Osteoblast (primary cell): ENCODE data around the gene TTC7B. TPM values are rescaled to one million over a fixed set of nuclear protein-coding genes. Genes with fewer than 3 reads are reported as not detected.
A peak's percentile ranks its signal among the peaks of the same experiment; 100 is the strongest.

Experiments
- DNase-seq: peaks from one replicate; pipeline ENCODE4 v3.0.0; 2011; ENCODE audit warnings: low spot score, mixed read lengths; ENCODE audit not compliant: insufficient read length; ENCODE audit errors: missing footprints
- H2AFZ ChIP-seq: 2 replicates; pipeline ENCODE4 v1.6.0; 2011; ENCODE audit warnings: mild to moderate bottlenecking, low read length
- H3K27ac ChIP-seq: 2 replicates; pipeline ENCODE4 v1.5.1; 2011; ENCODE audit warnings: mild to moderate bottlenecking, low read depth, low read length, moderate library complexity
- H3K27me3 ChIP-seq: 2 replicates; pipeline ENCODE4 v1.6.0; 2012; ENCODE audit warnings: mild to moderate bottlenecking, control low read depth, inconsistent platforms, low read length, moderate library complexity; ENCODE audit not compliant: insufficient read depth
- H3K36me3 ChIP-seq: 2 replicates; pipeline ENCODE4 v1.5.1; 2011; ENCODE audit warnings: mild to moderate bottlenecking, low read length, control low read depth, moderate library complexity; ENCODE audit not compliant: insufficient read depth
- H3K4me1 ChIP-seq: 2 replicates; pipeline ENCODE4 v1.5.1; 2011; ENCODE audit warnings: mild to moderate bottlenecking, low read length, control low read depth, moderate library complexity; ENCODE audit not compliant: insufficient read depth
- H3K4me2 ChIP-seq: 2 replicates; pipeline ENCODE4 v1.6.0; 2011; ENCODE audit warnings: mild to moderate bottlenecking, low read length; ENCODE audit not compliant: insufficient read depth
- H3K4me3 ChIP-seq: fragments of 200-600 bp; sonication (generic); 3 replicates; pipeline ENCODE4 v1.5.1; 2012; ENCODE audit warnings: mild to moderate bottlenecking, low read length, inconsistent platforms; ENCODE audit not compliant: insufficient read depth
- H3K79me2 ChIP-seq: 2 replicates; pipeline ENCODE4 v1.6.0; 2012; ENCODE audit warnings: mild to moderate bottlenecking, low read length, control low read depth, inconsistent platforms; ENCODE audit not compliant: insufficient read depth
- H3K9me3 ChIP-seq: 2 replicates; pipeline ENCODE4 v1.5.1; 2011; ENCODE audit warnings: low read depth, low read length, control low read depth
- H4K20me1 ChIP-seq: 2 replicates; pipeline ENCODE4 v1.6.0; 2012; ENCODE audit warnings: mild to moderate bottlenecking, low read length, control low read depth; ENCODE audit not compliant: insufficient read depth
- total RNA-seq: library from RNA; depleted of rRNA; stranded (reverse); fragments of >200 nt; gene quantifications from 2 replicates; pipeline ENCODE4 v1.2.3, GENCODE V29; 2012
- TF ChIP-seq, protein P1 (sequence below): IDR thresholded peaks from 2 replicates; pipeline ENCODE4 v1.5.1; 2011; ENCODE audit warnings: mild to moderate bottlenecking, low read depth, low read length, moderate library complexity; ENCODE audit errors: extremely low read depth

Gene TTC7B
- total RNA-seq, 1 donor = 14.5 TPM

DNA sequence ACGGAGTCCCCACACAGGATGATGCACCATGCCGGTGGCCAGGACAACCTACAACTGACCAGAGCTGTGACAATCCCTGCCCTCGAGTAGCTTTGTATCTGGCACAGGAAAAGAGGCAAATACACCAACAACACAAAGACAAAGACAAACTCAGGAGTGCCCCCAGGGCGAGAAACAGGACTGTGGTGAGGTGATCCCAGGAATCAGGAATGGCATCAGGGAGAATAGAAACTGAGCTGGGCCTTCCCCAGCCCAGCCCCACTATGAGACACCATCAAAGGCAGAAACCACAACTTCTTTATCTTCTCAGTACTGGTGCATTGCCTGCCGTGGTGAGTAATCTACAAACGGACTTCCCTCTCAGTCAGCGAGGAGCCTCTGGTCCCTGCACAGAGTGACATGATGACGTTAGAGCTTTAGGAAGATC lies 157.7 kb downstream of the TTC7B start:
- H3K36me3 ChIP-seq = no peaks in the 10 kb centered on the region
- H3K27me3 ChIP-seq = no peaks in the 10 kb centered on the region
- TF ChIP-seq, protein P1, sequence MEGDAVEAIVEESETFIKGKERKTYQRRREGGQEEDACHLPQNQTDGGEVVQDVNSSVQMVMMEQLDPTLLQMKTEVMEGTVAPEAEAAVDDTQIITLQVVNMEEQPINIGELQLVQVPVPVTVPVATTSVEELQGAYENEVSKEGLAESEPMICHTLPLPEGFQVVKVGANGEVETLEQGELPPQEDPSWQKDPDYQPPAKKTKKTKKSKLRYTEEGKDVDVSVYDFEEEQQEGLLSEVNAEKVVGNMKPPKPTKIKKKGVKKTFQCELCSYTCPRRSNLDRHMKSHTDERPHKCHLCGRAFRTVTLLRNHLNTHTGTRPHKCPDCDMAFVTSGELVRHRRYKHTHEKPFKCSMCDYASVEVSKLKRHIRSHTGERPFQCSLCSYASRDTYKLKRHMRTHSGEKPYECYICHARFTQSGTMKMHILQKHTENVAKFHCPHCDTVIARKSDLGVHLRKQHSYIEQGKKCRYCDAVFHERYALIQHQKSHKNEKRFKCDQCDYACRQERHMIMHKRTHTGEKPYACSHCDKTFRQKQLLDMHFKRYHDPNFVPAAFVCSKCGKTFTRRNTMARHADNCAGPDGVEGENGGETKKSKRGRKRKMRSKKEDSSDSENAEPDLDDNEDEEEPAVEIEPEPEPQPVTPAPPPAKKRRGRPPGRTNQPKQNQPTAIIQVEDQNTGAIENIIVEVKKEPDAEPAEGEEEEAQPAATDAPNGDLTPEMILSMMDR = no peak
- peak overlapping the region; percentile 20 for H3K4me2 ChIP-seq
- H3K27ac ChIP-seq = no peak overlapping the region
- H4K20me1 ChIP-seq = no peaks in the 10 kb centered on the region
- H2AFZ ChIP-seq = no peak overlapping the region
- no peaks in the 10 kb centered on the region for H3K79me2 ChIP-seq
- DNase-seq = peak; percentile 89
- no peaks in the 10 kb centered on the region for H3K9me3 ChIP-seq
- H3K4me3 ChIP-seq = no peak overlapping the region
- H3K4me1 ChIP-seq = peaks cover 11% of the 10 kb centered on the region

DNA sequence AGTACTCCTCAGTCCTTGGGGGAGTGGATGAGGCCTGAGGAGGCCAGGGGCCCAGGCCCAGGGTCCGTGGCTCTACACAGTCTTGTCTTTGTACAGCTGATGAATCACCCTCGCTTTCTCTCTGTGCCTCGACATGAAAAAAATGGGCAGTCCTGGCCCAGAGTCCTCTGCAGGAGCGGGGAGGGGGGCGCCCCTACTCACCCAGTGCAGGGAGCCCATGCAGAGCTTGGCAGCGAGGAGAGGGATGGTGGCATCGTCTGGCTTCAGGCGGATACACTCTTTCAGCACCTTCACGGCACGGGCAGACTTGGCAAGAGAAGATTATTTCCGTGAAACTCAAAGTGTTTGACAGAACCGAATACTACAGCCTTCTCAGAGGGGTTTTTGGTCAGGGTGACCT lies 159.3 kb downstream of the TTC7B start:
- no peak overlapping the region for H2AFZ ChIP-seq
- peaks cover 5% of the 10 kb centered on the region for H3K36me3 ChIP-seq
- no peak overlapping the region for H3K4me3 ChIP-seq
- H3K9me3 ChIP-seq = no peaks in the 10 kb centered on the region
- peaks cover 11% of the 10 kb centered on the region for H3K4me1 ChIP-seq
- H3K4me2 ChIP-seq = no peak overlapping the region
- no peaks in the 10 kb centered on the region for H4K20me1 ChIP-seq
- DNase-seq = no peak
- H3K27me3 ChIP-seq = no peaks in the 10 kb centered on the region
- TF ChIP-seq, protein P1 = no peak
- H3K79me2 ChIP-seq = no peaks in the 10 kb centered on the region
- no peak overlapping the region for H3K27ac ChIP-seq

DNA sequence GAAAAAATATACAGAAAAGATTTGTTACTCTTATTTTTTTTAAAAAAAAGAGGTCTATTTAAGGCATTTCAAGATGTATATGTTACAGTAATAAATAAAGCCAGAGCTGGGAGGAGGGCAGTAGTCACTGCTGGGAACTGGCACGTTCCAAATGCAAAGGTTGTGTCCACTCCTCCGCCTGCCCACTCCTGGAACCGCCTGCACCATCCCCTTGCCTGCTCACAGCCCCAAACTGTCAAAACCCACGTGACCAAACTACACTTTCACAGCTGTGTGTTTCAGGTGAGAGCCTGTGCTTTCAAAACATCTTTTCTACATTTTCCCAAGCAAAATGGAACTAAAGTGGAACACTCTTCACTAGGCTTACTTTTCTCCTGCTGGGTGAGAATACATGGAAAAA lies 160.4 kb downstream of the TTC7B start:
- H3K9me3 ChIP-seq = no peaks in the 10 kb centered on the region
- TF ChIP-seq, protein P1 = no peak
- no peaks in the 10 kb centered on the region for H4K20me1 ChIP-seq
- no peak overlapping the region for H3K4me2 ChIP-seq
- H3K4me3 ChIP-seq = no peak overlapping the region
- peaks cover 11% of the 10 kb centered on the region for H3K4me1 ChIP-seq
- H3K27me3 ChIP-seq = no peaks in the 10 kb centered on the region
- H3K79me2 ChIP-seq = no peaks in the 10 kb centered on the region
- H3K36me3 ChIP-seq = peaks cover 5% of the 10 kb centered on the region
- no peak overlapping the region for H2AFZ ChIP-seq
- DNase-seq = no peak
- H3K27ac ChIP-seq = no peak overlapping the region

DNA sequence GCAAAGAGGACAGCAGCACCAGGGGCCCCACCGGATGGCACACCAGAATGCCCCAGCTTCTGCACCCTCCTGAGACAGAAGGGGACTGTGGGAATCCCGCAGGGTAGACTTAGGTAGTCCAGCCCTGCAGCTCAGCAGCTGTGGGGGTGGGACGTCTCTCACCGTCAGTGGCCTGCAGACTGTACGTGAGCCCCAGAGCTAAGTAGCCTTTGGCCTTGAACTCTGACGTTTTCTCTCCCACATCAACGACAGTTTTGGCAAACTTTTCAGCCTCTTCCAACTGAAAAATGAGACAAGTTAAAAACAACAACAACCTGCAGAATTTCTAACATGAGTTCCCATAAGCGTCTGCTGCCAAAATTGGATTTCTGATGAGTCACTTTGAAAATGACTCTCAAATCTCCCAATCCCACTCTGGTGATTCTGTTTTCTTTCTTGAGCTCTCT lies 161.4 kb downstream of the TTC7B start:
- TF ChIP-seq, protein P1 = no peak
- Histone ChIP-seq H3K4me1 (peaks cover 11% of the 10 kb centered on the region), H3K27ac (peak overlapping the region; percentile 25), H3K79me2 (no peaks in the 10 kb centered on the region), H3K4me2 (peak overlapping the region; percentile 41), H2AFZ (no peak overlapping the region), H3K27me3 (no peaks in the 10 kb centered on the region), H3K4me3 (no peak overlapping the region), H3K36me3 (peaks cover 5% of the 10 kb centered on the region), H4K20me1 (no peaks in the 10 kb centered on the region), H3K9me3 (no peaks in the 10 kb centered on the region)
- no peak for DNase-seq
